Adrenal gland (tissue), 5 donors: ENCODE measurements around the gene ADGRB2.

Experiments used
- POLR2A ChIP-seq, 2 donors: fragments of 450-650 bp; IDR thresholded peaks; one replicate each; pipeline ENCODE4 v1.6.1; 2017; ENCODE audit warnings: antibody characterized with exemption in 2 of 2, mild to moderate bottlenecking in 2 of 2, moderate library complexity in 1 of 2
- TF ChIP-seq, protein P1 (sequence below), 6 experiments: fragments of 450-650 bp in 4 of 6; fragments of 200-600 bp in 2 of 6; sonication (generic) in 1 of 6; IDR thresholded peaks; 1 replicate in 5 of 6; 2 replicates in 1 of 6; pipeline versions ENCODE4 v1.5.1 to v1.8.0; 2016 to 2021; ENCODE audit warnings: antibody characterized with exemption in 6 of 6, mild to moderate bottlenecking in 2 of 6, moderate library complexity in 1 of 6
- donor health status: DM: no; HTN: no; CAD: no.

DNA sequence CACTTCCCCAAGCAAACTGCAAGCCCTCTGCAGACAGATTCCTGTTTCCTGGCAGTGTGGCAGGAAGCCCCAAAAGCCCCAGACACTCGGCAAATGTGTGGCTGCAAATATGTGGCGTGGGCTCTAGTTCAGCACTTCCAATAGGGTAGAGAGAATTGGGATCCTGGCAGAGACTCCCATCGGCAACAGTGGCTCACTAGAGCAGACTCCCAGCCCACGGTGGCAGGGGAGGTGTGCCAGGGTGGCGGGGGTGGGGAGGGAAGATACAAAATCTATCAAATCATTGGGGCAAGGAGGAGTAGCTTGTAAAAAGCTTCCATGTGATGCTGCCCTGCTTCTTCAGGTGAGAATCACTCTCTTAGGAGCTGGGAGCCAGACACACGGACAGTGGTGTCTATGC, 86.2 kb downstream of the ADGRB2 start:
- TF ChIP-seq, protein P1, sequence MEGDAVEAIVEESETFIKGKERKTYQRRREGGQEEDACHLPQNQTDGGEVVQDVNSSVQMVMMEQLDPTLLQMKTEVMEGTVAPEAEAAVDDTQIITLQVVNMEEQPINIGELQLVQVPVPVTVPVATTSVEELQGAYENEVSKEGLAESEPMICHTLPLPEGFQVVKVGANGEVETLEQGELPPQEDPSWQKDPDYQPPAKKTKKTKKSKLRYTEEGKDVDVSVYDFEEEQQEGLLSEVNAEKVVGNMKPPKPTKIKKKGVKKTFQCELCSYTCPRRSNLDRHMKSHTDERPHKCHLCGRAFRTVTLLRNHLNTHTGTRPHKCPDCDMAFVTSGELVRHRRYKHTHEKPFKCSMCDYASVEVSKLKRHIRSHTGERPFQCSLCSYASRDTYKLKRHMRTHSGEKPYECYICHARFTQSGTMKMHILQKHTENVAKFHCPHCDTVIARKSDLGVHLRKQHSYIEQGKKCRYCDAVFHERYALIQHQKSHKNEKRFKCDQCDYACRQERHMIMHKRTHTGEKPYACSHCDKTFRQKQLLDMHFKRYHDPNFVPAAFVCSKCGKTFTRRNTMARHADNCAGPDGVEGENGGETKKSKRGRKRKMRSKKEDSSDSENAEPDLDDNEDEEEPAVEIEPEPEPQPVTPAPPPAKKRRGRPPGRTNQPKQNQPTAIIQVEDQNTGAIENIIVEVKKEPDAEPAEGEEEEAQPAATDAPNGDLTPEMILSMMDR (IDR thresholded peaks at IDR 0.05): no peak
- no peak for TF ChIP-seq POLR2A (IDR thresholded peaks at IDR 0.05)
